Natural killer cell (primary cell): Measurements from ENCODE around the gene FAM193A. TPM values are rescaled to one million over a fixed set of nuclear protein-coding genes. Genes with fewer than 3 reads are reported as not detected.
"Not testable (repeated sequence)": the region's sequence is repeated elsewhere in the genome, so short reads cannot be mapped to it uniquely, and the experiment has no call there.

Source experiments
- ATAC-seq, 3 donors: fragments of 150-1000 bp in 2 of 3; fragments of 200-7000 bp in 1 of 3; cut with Tn5 transposase; 1 replicate in 1 of 3; 2 replicates in 2 of 3; pipeline ENCODE4 v1.10.0; 2021; ENCODE audit warnings: mild to moderate bottlenecking in 2 of 3, moderate library complexity in 2 of 3
- DNase-seq, 2 donors: peaks; one replicate each; pipeline versions ENCODE4 v3.0.0 to v3.0.0-alpha.2; 2013 to 2021; ENCODE audit warnings: mixed read lengths in 1 of 2
- H3K27ac ChIP-seq: one replicate; pipeline ENCODE4 v1.5.1; 2013; ENCODE audit warnings: mild to moderate bottlenecking, low read length
- H3K27me3 ChIP-seq: one replicate; pipeline ENCODE4 v1.6.1; 2013; ENCODE audit warnings: low read length; ENCODE audit not compliant: control insufficient read depth, insufficient read depth
- H3K36me3 ChIP-seq: one replicate; pipeline ENCODE4 v1.6.1; 2013; ENCODE audit warnings: low read length; ENCODE audit not compliant: control insufficient read depth, insufficient read depth
- H3K4me1 ChIP-seq: one replicate; pipeline ENCODE4 v1.6.1; 2013; ENCODE audit warnings: low read length; ENCODE audit not compliant: control insufficient read depth, insufficient read depth
- H3K4me3 ChIP-seq: one replicate; pipeline ENCODE4 v1.5.1; 2013; ENCODE audit warnings: low read length
- H3K9me3 ChIP-seq: one replicate; pipeline ENCODE4 v1.6.1; 2013; ENCODE audit warnings: low read length; ENCODE audit not compliant: control insufficient read depth, insufficient read depth
- H3K27ac Mint-ChIP-seq, 2 donors: one replicate each; pipeline ENCODE4 v1.8.0; 2022; ENCODE audit warnings: mild to moderate bottlenecking in 2 of 2, mixed read lengths in 2 of 2, moderate library complexity in 1 of 2
- H3K27me3 Mint-ChIP-seq, 2 donors: one replicate each; pipeline ENCODE4 v1.8.0; 2022; ENCODE audit warnings: low read depth in 2 of 2, mixed read lengths in 2 of 2
- H3K36me3 Mint-ChIP-seq: one replicate; pipeline ENCODE4 v1.8.0; 2022; ENCODE audit warnings: mixed read lengths
- H3K4me1 Mint-ChIP-seq, 2 donors: one replicate each; pipeline ENCODE4 v1.8.0; 2022; ENCODE audit warnings: mixed read lengths in 2 of 2
- H3K4me3 Mint-ChIP-seq: one replicate; pipeline ENCODE4 v1.8.0; 2022; ENCODE audit warnings: mild to moderate bottlenecking, moderate library complexity, mixed read lengths
- H3K9me3 Mint-ChIP-seq, 2 donors: one replicate each; pipeline ENCODE4 v1.8.0; 2022; ENCODE audit warnings: mixed read lengths in 2 of 2
- CTCF ChIP-seq: fragments of 200-600 bp; IDR thresholded peaks from one replicate; pipeline ENCODE4 v1.8.0; 2022; ENCODE audit warnings: antibody characterized with exemption
- WGBS: methylation state at CpG from one replicate; pipeline ENCODE4 v1.1.7; 2013; ENCODE audit warnings: missing lambda C conversion rate; ENCODE audit not compliant: insufficient coverage; 5-methylcytosine and 5-hydroxymethylcytosine counted together
- intact Hi-C: fragments of 100-400 bp; cut with micrococcal nuclease; formaldehyde crosslinking; loops from one replicate; pipeline ENCODE4 v1.14.2; 2022
- total RNA-seq, 4 donors: library from RNA; stranded (reverse); fragments of 120-200 nt in 1 of 4; gene quantifications; one replicate each; pipeline versions ENCODE4 v1.2.3 to v1.2.4, GENCODE V29; 2013 to 2022

FAM193A gene
- total RNA-seq, 3 donors from 2014 or later (not counting 1 experiment from before 2014, with no cell fraction given): 39.4 to 49.3 (median 48.1) TPM

- Mint-ChIP-seq H3K36me3 (no peaks in the 10 kb centered on the region), H3K4me1 (peaks cover 15 to 28% of the 10 kb centered on the region in 2 donors), H3K27ac (peak overlapping the region; percentile 57 to 72), H3K9me3 (no peaks in the 10 kb centered on the region), H3K4me3 (peak overlapping the region; percentile 84), H3K27me3 (no peaks in the 10 kb centered on the region)
- intact Hi-C loops: no loop called here
- no peak for DNase-seq
- 98% methylated on average over 3 of the region's 3 CpGs for WGBS
- ATAC-seq: no peak
- H3K27me3 ChIP-seq: no peaks in the 10 kb centered on the region
- no peak for TF ChIP-seq CTCF
- no peak overlapping the region for H3K4me3 ChIP-seq
- peaks cover 24% of the 10 kb centered on the region for H3K4me1 ChIP-seq
- no peak overlapping the region for H3K27ac ChIP-seq
- no peaks in the 10 kb centered on the region for H3K36me3 ChIP-seq
- no peaks in the 10 kb centered on the region for H3K9me3 ChIP-seq
Measured at GRCh38 chr4:2757426-2757825, 221.0 kb downstream of the FAM193A start.

- no peaks in the 10 kb centered on the region for H3K36me3 Mint-ChIP-seq
- Histone ChIP-seq H3K27ac (no peak overlapping the region), H3K4me1 (peaks cover 20% of the 10 kb centered on the region), H3K4me3 (no peak overlapping the region), H3K9me3 (no peaks in the 10 kb centered on the region), H3K36me3 (no peaks in the 10 kb centered on the region), H3K27me3 (no peaks in the 10 kb centered on the region)
- H3K9me3 Mint-ChIP-seq: no peaks in the 10 kb centered on the region
- no peak overlapping the region for H3K4me3 Mint-ChIP-seq
- WGBS: 58% methylated on average over 13 of the region's 14 CpGs
- H3K27ac Mint-ChIP-seq: no peak overlapping the region
- peaks cover 8 to 14% of the 10 kb centered on the region in 2 donors for H3K4me1 Mint-ChIP-seq
- intact Hi-C loops: loop anchor here (5.0 to 10.0 kb wide), 4 partner anchors 51 to 276 kb away; partner anchors contain the start of genes GRK4 and NOP14
- no peak for TF ChIP-seq CTCF
- DNase-seq: no peak
- no peak for ATAC-seq
- H3K27me3 Mint-ChIP-seq: no peaks in the 10 kb centered on the region
Measured at GRCh38 chr4:2761035-2761923, 224.8 kb downstream of the FAM193A start.

GRCh38 chr4:2762048-2762447 lies 225.6 kb downstream of the FAM193A start:
- Mint-ChIP-seq H3K4me1 (peaks cover 8 to 14% of the 10 kb centered on the region in 2 donors), H3K4me3 (no peak overlapping the region), H3K27me3 (no peaks in the 10 kb centered on the region), H3K9me3 (no peaks in the 10 kb centered on the region), H3K36me3 (no peaks in the 10 kb centered on the region), H3K27ac (no peak overlapping the region)
- Histone ChIP-seq H3K9me3 (no peaks in the 10 kb centered on the region), H3K27ac (no peak overlapping the region), H3K27me3 (no peaks in the 10 kb centered on the region), H3K36me3 (no peaks in the 10 kb centered on the region), H3K4me1 (peaks cover 15% of the 10 kb centered on the region), H3K4me3 (no peak overlapping the region)
- no peak for TF ChIP-seq CTCF
- DNase-seq (no peak), ATAC-seq (no peak)
- intact Hi-C loops: loop anchor here (5.0 to 10.0 kb wide), 4 partner anchors 50 to 275 kb away; partner anchors contain the start of genes GRK4 and NOP14
- 76% methylated on average over 5 of the region's 5 CpGs for WGBS

GRCh38 chr4:2762486-2763370 lies 226.3 kb downstream of the FAM193A start:
- not testable (repeated sequence) for H3K4me3 Mint-ChIP-seq, H3K9me3 Mint-ChIP-seq, H3K9me3 ChIP-seq, H3K36me3 ChIP-seq, ATAC-seq, H3K27ac Mint-ChIP-seq, H3K4me1 Mint-ChIP-seq, H3K4me3 ChIP-seq, H3K27me3 ChIP-seq, H3K36me3 Mint-ChIP-seq, DNase-seq, H3K27ac ChIP-seq, H3K27me3 Mint-ChIP-seq
- peaks cover 15% of the 10 kb centered on the region for H3K4me1 ChIP-seq
- intact Hi-C loops: loop anchor here (5.0 to 10.0 kb wide), 4 partner anchors 50 to 275 kb away; partner anchors contain the start of genes GRK4 and NOP14
- 95% methylated on average over 40 of the region's 42 CpGs for WGBS
